Medulla oblongata (tissue), 1 donor: Measurements from ENCODE around the gene DAP3.

Experiments
- DNase-seq: peaks from one replicate; pipeline ENCODE4 v3.0.0-alpha.2; 2015; ENCODE audit errors: extremely low spot score

The DAP3 gene

GRCh38 chr1:155773221-155773620 is 84.3 kb downstream of the DAP3 start:
- DNase-seq: no peak

- no peak for DNase-seq
Observed at GRCh38 chr1:155776414-155776813, 87.5 kb downstream of the DAP3 start.

GRCh38 chr1:155777582-155777981 is 88.7 kb downstream of the DAP3 start:
- no peak for DNase-seq
